GM12878 (cell line): Measurements from ENCODE around the gene DTD1. TPM values are rescaled to one million over a fixed set of nuclear protein-coding genes. Genes with fewer than 3 reads are reported as not detected.

Experiments used
- ATAC-seq: fragments of 200-7000 bp; cut with Tn5 transposase; 3 replicates; pipeline ENCODE4 v1.9.1; 2020; ENCODE audit warnings: mild to moderate bottlenecking, moderate library complexity
- BruUV-seq: library from RNA; stranded (reverse); fragments of 400-500 nt; replicated peaks from 2 replicates; lab custom pipeline; 2021; lab: Mats Ljungman, UMichigan
- CTCF ChIA-PET: fragments of 300-600 bp; sonication (Branson Sonifier 250); formaldehyde crosslinking; extraction: SDS; loops from one replicate; lab custom pipeline; 2021; ENCODE audit warnings: inconsistent platforms; lab: Yijun Ruan, JAX
- POLR2A ChIA-PET: fragments of 350-600 bp; formaldehyde crosslinking; extraction: SDS; loops from one replicate; lab custom pipeline; 2021; ENCODE audit warnings: inconsistent platforms; lab: Charles Lee
- RAD21 ChIA-PET: fragments of 300-600 bp; sonication (Branson Sonifier 250); formaldehyde crosslinking; loops from one replicate; lab custom pipeline; 2023; ENCODE audit warnings: antibody characterized with exemption; ENCODE audit not compliant: unreplicated experiment; lab: Charles Lee
- SMC1A ChIA-PET: fragments of 300-600 bp; sonication (Branson Sonifier 250); formaldehyde crosslinking; loops from one replicate; lab custom pipeline; 2023; ENCODE audit not compliant: unreplicated experiment, uncharacterized antibody; lab: Charles Lee
- DNase-seq: peaks from one replicate; pipeline ENCODE4 v3.0.0-alpha.2; 2011; ENCODE audit warnings: low read depth, low spot score
- FAIRE-seq: peaks from 3 replicates; lab custom pipeline; 2011; peaks lifted over from hg19 to GRCh38; lab: Jason Lieb, UNC
- H2AFZ ChIP-seq: 2 replicates; pipeline ENCODE4 v1.6.0; 2011; ENCODE audit warnings: low read depth, low read length, control low read depth; ENCODE audit not compliant: control insufficient read depth
- H3K27ac ChIP-seq: 2 replicates; pipeline ENCODE4 v1.5.1; 2011; ENCODE audit warnings: control low read depth; ENCODE audit not compliant: control insufficient read depth, insufficient read depth
- H3K27me3 ChIP-seq, 2 experiments: replicated peaks in 1 of 2; 2 replicates each; pipeline versions ENCODE4 v1.6.0 to v1.6.1; 2011; ENCODE audit warnings: low read length in 1 of 2; ENCODE audit not compliant: control insufficient read depth in 2 of 2, insufficient read depth in 2 of 2
- H3K36me3 ChIP-seq, 2 experiments: 2 replicates each; pipeline ENCODE4 v1.5.1; 2011; ENCODE audit warnings: low read length in 1 of 2; ENCODE audit not compliant: control insufficient read depth in 2 of 2, insufficient read depth in 2 of 2
- H3K4me1 ChIP-seq: 2 replicates; pipeline ENCODE4 v1.6.1; 2011; ENCODE audit warnings: mild to moderate bottlenecking, low read length, moderate library complexity, mixed read lengths; ENCODE audit not compliant: control insufficient read depth, insufficient read depth
- H3K4me2 ChIP-seq: 2 replicates; pipeline ENCODE4 v1.6.0; 2011; ENCODE audit warnings: control low read depth; ENCODE audit not compliant: control insufficient read depth, insufficient read depth
- H3K4me3 ChIP-seq: fragments of 200-600 bp; sonication (generic); 2 replicates; pipeline ENCODE4 v1.5.1; 2016
- H3K79me2 ChIP-seq: 2 replicates; pipeline ENCODE4 v1.6.0; 2011; ENCODE audit warnings: low read length; ENCODE audit not compliant: control insufficient read depth, insufficient read depth
- H3K9ac ChIP-seq: 2 replicates; pipeline ENCODE4 v1.8.0; 2011; ENCODE audit warnings: low read length, control low read depth, mixed read lengths; ENCODE audit not compliant: control insufficient read depth, insufficient read depth
- H3K9me3 ChIP-seq: replicated peaks from 3 replicates; pipeline ENCODE4 v1.5.1; 2011; ENCODE audit warnings: mild to moderate bottlenecking, low read length; ENCODE audit not compliant: control insufficient read depth, insufficient read depth
- H4K20me1 ChIP-seq: 2 replicates; pipeline ENCODE4 v1.6.0; 2011; ENCODE audit not compliant: control insufficient read depth, insufficient read depth
- ATF7 ChIP-seq: fragments of 450-650 bp; IDR thresholded peaks from 2 replicates; pipeline ENCODE4 v1.6.1; 2016; ENCODE audit warnings: low read depth, mild to moderate bottlenecking
- EED ChIP-seq: sonication (generic); IDR thresholded peaks from 2 replicates; pipeline ENCODE4 v1.6.1; 2016; ENCODE audit warnings: antibody characterized with exemption, low read depth
- ESRRA ChIP-seq: IDR thresholded peaks from 2 replicates; pipeline ENCODE4 v1.6.1; 2012; ENCODE audit warnings: mild to moderate bottlenecking, low read length, improper control_type of control experiment
- IKZF1 ChIP-seq: fragments of 450-650 bp; conservative IDR thresholded peaks from 2 replicates; pipeline ENCODE4 v1.6.1; 2017; ENCODE audit warnings: antibody characterized with exemption, mild to moderate bottlenecking
- SREBF2 ChIP-seq: IDR thresholded peaks from 2 replicates; pipeline ENCODE4 v1.6.1; 2012; ENCODE audit warnings: mild to moderate bottlenecking, low read length
- STAT1 ChIP-seq: fragments of 450-650 bp; conservative IDR thresholded peaks from 2 replicates; pipeline ENCODE4 v1.6.1; 2014; ENCODE audit warnings: antibody characterized with exemption, mild to moderate bottlenecking
- STAT3 ChIP-seq: IDR thresholded peaks from 2 replicates; pipeline ENCODE4 v1.6.1; 2011; ENCODE audit warnings: low read depth, low read length, improper control_type of control experiment
- YBX1 ChIP-seq: fragments of 450-650 bp; IDR thresholded peaks from 2 replicates; pipeline ENCODE4 v1.6.1; 2016; ENCODE audit warnings: antibody characterized with exemption
- ZNF384 ChIP-seq: IDR thresholded peaks from 2 replicates; pipeline ENCODE4 v1.6.1; 2012; ENCODE audit warnings: low read depth, mild to moderate bottlenecking, low read length, improper control_type of control experiment, borderline replicate concordance
- WGBS: methylation state at CpG from one replicate; pipeline ENCODE4 v1.1.6; 2016; ENCODE audit warnings: low lambda C conversion rate; ENCODE audit not compliant: insufficient replicate concordance, insufficient coverage; ENCODE audit errors: missing lambda C conversion rate; 5-methylcytosine and 5-hydroxymethylcytosine counted together
- in situ Hi-C: fragments of 300-500 bp; cut with MboI; formaldehyde crosslinking; loops from 9 replicates; pipeline ENCODE4 v1.14.3; 2018; ENCODE audit warnings: mixed read lengths
- intact Hi-C: fragments of 100-400 bp; cut with micrococcal nuclease; formaldehyde crosslinking; loops from one replicate; pipeline ENCODE4 v1.14.2; 2022; ENCODE audit not compliant: unreplicated experiment
- polyA plus RNA-seq, 11 experiments: library from polyadenylated mRNA; depleted of rRNA in 4 of 11; unstranded in 6 of 11; stranded (reverse) in 5 of 11; fragments of >200 nt; fragmentation: Nextera tagmentation in 4 of 11; fragmentation: Illumina TruSeq in 1 of 11; extraction: Ambion mirVana in 4 of 11; extraction: Trizol in 1 of 11; gene quantifications; 1 replicate in 1 of 11; 2 replicates in 10 of 11; pipeline versions ENCODE4 v1.2.1 to v1.2.3, GENCODE V29; 2011 to 2016; ENCODE audit warnings: inconsistent platforms in 2 of 11, missing spikeins in 2 of 11, low read depth in 1 of 11
- total RNA-seq, 4 experiments: library from RNA; depleted of rRNA in 3 of 4; stranded (reverse); fragments of >200 nt in 3 of 4; fragmentation: Illumina TruSeq in 1 of 4; extraction: Trizol in 1 of 4; gene quantifications; 2 replicates each; pipeline versions ENCODE4 v1.2.1 to v1.2.3, GENCODE V29; 2013 to 2021
- TF ChIP-seq, protein P1 (sequence below): fragments of 450-650 bp; formaldehyde crosslinking; IDR thresholded peaks from 2 replicates; pipeline ENCODE4 v1.4.0; 2020; ENCODE audit warnings: mild to moderate bottlenecking, moderate library complexity
- TF ChIP-seq, protein P2 (sequence below): fragments of 450-650 bp; IDR thresholded peaks from 2 replicates; pipeline ENCODE4 v1.6.1; 2016; ENCODE audit warnings: mild to moderate bottlenecking
- TF ChIP-seq, protein P3 (sequence below): fragments of 450-650 bp; IDR thresholded peaks from 2 replicates; pipeline ENCODE4 v1.6.1; 2016; ENCODE audit warnings: mild to moderate bottlenecking
- TF ChIP-seq, protein P4 (sequence below): IDR thresholded peaks from 2 replicates; pipeline ENCODE4 v1.6.1; 2011; ENCODE audit warnings: mild to moderate bottlenecking, low read depth, low read length, moderate library complexity; ENCODE audit not compliant: insufficient replicate concordance

DTD1 gene
- total and polyA plus RNA-seq, 10 of the 15 experiments (the other 5 are each of a cell fraction or from before 2014, with no cell fraction given): 24.3 to 99.8 (median 63.3) TPM

DNA sequence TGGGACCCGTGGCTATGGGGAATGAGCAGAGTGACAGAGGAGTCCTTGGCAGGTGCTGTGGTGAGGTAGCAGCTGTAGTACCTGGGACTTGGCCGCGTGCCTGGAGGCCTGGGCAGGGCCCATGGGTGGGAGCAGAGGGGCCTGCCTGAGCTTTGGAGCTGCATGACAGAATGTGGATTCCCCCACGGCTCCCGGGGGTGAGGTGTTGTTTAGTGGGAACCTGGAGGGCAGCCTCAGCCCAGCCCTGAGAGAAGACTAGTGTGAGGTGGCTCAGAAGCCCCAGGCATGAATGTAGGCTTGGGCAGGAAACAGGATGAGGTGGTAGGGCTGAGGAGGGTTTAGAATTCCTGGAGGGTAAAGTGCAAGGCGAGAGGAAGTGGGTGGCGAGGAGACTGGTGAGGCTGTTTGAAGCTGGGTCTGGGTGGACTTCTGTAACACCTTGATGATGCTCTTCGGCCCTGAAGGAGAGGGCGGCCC is 139.2 kb downstream of the DTD1 start (continued):
- TF ChIP-seq ATF7 (no peak), YBX1 (no peak), STAT3 (no peak)
- TF ChIP-seq, protein P1, sequence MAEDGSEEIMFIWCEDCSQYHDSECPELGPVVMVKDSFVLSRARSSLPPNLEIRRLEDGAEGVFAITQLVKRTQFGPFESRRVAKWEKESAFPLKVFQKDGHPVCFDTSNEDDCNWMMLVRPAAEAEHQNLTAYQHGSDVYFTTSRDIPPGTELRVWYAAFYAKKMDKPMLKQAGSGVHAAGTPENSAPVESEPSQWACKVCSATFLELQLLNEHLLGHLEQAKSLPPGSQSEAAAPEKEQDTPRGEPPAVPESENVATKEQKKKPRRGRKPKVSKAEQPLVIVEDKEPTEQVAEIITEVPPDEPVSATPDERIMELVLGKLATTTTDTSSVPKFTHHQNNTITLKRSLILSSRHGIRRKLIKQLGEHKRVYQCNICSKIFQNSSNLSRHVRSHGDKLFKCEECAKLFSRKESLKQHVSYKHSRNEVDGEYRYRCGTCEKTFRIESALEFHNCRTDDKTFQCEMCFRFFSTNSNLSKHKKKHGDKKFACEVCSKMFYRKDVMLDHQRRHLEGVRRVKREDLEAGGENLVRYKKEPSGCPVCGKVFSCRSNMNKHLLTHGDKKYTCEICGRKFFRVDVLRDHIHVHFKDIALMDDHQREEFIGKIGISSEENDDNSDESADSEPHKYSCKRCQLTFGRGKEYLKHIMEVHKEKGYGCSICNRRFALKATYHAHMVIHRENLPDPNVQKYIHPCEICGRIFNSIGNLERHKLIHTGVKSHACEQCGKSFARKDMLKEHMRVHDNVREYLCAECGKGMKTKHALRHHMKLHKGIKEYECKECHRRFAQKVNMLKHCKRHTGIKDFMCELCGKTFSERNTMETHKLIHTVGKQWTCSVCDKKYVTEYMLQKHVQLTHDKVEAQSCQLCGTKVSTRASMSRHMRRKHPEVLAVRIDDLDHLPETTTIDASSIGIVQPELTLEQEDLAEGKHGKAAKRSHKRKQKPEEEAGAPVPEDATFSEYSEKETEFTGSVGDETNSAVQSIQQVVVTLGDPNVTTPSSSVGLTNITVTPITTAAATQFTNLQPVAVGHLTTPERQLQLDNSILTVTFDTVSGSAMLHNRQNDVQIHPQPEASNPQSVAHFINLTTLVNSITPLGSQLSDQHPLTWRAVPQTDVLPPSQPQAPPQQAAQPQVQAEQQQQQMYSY (CRISPR knock-in tag): no peak
- TF ChIP-seq, protein P2, sequence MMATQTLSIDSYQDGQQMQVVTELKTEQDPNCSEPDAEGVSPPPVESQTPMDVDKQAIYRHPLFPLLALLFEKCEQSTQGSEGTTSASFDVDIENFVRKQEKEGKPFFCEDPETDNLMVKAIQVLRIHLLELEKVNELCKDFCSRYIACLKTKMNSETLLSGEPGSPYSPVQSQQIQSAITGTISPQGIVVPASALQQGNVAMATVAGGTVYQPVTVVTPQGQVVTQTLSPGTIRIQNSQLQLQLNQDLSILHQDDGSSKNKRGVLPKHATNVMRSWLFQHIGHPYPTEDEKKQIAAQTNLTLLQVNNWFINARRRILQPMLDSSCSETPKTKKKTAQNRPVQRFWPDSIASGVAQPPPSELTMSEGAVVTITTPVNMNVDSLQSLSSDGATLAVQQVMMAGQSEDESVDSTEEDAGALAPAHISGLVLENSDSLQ: no peak
- TF ChIP-seq, all 136 proteins: peak for 0

DNA sequence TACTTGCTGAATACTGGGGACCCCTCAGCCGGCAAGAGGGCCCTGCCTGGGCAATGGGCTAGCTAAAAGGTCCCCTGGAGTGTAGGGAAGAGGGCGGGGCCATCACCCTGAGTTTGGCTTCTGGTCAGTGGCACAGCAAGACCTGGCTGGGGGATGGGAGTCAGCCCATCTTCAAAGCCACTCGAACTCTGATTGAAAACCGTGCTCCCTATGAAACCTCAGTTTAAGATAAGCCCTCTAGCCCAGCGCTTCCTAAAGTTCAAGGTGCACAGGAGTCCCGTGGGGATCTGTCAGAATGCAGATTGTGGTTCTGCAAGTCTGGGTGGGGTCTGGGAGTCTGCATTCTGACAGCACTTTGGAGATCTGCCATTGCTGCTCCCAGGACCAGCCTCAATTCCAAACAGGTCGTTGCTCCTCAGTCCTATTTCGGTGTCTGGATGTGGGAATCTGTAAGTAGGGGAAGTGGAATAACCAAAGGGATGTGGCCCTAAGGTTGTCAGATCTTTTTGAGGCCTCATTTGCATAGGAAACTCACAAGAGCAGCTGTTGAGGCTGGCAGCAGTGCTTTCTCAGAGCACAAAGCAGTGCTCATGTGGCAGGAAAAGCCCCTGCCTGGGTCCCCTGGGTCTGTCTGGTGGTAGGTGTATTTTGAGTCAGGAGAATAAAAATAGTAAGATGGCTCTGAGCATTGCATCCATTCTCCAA is 140.5 kb downstream of the DTD1 start:
- WGBS: 12% methylated on average over 8 of the region's 8 CpGs
- 0 out of 2 replicates have a peak, but pooled peaks have one; percentile 20 for TF ChIP-seq ATF7
- peak; percentile 68 for TF ChIP-seq EED
- TF ChIP-seq, protein P3, sequence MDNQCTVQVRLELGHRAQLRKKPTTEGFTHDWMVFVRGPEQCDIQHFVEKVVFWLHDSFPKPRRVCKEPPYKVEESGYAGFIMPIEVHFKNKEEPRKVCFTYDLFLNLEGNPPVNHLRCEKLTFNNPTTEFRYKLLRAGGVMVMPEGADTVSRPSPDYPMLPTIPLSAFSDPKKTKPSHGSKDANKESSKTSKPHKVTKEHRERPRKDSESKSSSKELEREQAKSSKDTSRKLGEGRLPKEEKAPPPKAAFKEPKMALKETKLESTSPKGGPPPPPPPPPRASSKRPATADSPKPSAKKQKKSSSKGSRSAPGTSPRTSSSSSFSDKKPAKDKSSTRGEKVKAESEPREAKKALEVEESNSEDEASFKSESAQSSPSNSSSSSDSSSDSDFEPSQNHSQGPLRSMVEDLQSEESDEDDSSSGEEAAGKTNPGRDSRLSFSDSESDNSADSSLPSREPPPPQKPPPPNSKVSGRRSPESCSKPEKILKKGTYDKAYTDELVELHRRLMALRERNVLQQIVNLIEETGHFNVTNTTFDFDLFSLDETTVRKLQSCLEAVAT: no peak
- peak; percentile 87 for TF ChIP-seq IKZF1
- no peak for TF ChIP-seq ESRRA
- TF ChIP-seq ZNF384: no peak
- TF ChIP-seq, protein P4, sequence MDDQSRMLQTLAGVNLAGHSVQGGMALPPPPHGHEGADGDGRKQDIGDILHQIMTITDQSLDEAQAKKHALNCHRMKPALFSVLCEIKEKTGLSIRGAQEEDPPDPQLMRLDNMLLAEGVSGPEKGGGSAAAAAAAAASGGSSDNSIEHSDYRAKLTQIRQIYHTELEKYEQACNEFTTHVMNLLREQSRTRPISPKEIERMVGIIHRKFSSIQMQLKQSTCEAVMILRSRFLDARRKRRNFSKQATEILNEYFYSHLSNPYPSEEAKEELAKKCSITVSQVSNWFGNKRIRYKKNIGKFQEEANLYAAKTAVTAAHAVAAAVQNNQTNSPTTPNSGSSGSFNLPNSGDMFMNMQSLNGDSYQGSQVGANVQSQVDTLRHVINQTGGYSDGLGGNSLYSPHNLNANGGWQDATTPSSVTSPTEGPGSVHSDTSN: no peak
- TF ChIP-seq SREBF2: no peak
- no peak for TF ChIP-seq STAT1

More for the DNA sequence above, 140.5 kb downstream of the DTD1 start:
- Histone ChIP-seq H3K36me3 (no peaks in the 10 kb centered on the region), H3K79me2 (no peaks in the 10 kb centered on the region), H3K27me3 (no peaks in the 10 kb centered on the region), H3K27ac (peak overlapping the region; percentile 47), H3K9me3 (no peaks in the 10 kb centered on the region), H3K4me3 (peak overlapping the region; percentile 35; the same call in 1 of the 2 replicates), H4K20me1 (no peaks in the 10 kb centered on the region), H3K9ac (no peak overlapping the region), H3K4me2 (peak overlapping the region; percentile 77), H2AFZ (peak overlapping the region; percentile 24; the same call in 1 of the 2 replicates), H3K4me1 (peaks cover 22% of the 10 kb centered on the region)
- FAIRE-seq (peak; percentile 54), ATAC-seq (peak; percentile 94), DNase-seq (peak; percentile 70)
- RAD21 ChIA-PET: interaction anchor here (1.2 to 1.4 kb wide), 3 partner anchors 22 to 95 kb away, joined by 3 to 5 read pairs (median 3); no protein-coding TSS in a partner anchor
- SMC1A ChIA-PET: interaction anchor here (0.8 to 1.9 kb wide), 6 partner anchors 10 to 96 kb away, joined by 3 to 8 read pairs (median 4); no protein-coding TSS in a partner anchor
- intact Hi-C loops (no loop called here), in situ Hi-C loops (no loop called here)
- CTCF ChIA-PET: interaction anchor here (0.9 to 2.4 kb wide), 4 partner anchors 10 to 96 kb away, joined by 3 to 11 read pairs (median 7); no protein-coding TSS in a partner anchor
- POLR2A ChIA-PET: interaction anchor here (0.6 to 1.5 kb wide), 3 partner anchors 25 to 343 kb away, joined by 3 to 5 read pairs (median 4); no protein-coding TSS in a partner anchor
- no TSS peak for BruUV-seq
